Measurements from ENCODE around the gene EFNA3. TPM values are rescaled to one million over a fixed set of nuclear protein-coding genes. Genes with fewer than 3 reads are reported as not detected.

EFNA3 gene
- total and polyA plus RNA-seq, 9 of the 15 experiments (the other 6 are each of a cell fraction or from before 2014, with no cell fraction given): 0.59 to 7.9 (median 4.7) TPM

DNA sequence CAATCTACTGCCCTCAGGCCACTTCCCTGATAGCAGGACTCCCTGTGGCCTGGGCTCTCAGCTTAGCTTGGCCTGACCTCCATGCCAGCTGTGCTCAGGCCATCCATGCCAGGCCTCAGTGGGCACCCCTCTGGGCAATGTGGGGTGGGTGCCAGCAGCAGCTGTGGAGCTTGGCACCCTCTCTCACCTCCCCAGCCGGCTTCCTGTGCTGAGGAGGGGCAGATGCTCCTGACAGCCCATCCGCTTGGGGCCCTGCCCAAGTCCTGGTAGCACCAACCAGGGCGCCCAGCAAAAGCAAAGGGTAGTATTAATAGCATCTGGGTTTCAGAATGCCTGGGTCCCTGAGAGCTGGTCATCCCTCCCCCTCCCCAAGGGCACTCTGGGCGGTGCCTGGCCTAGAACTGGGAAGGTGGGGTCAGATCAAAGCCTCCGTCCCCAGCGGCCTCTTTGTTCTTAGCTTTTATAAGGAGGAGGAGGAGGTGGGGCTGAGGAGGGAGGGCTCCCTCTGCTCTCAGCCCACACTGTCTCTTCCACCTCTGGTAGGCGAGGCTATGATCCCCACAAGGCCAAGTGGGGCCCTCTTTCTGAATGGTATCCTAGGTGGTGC lies 9.0 kb upstream of the EFNA3 start:
- Histone ChIP-seq H4K20me1 (replicated peaks; ENCODE audit: control insufficient read depth, insufficient read depth, low read length) (no peaks in the 10 kb centered on the region), H3K9me1 (ENCODE audit: control insufficient read depth, insufficient read depth, low read length) (no peaks in the 10 kb centered on the region), H2AFZ (ENCODE audit: low read depth, low read length) (no peak overlapping the region), H3K79me2 (ENCODE audit: control insufficient read depth, insufficient read depth, low read length) (0 out of 3 replicates have a peak, but pooled peaks cover 1% of the 10 kb centered on the region), H3K9me3 (replicated peaks; ENCODE audit: control insufficient read depth, insufficient read depth, low read depth, low read length) (no peaks in the 10 kb centered on the region), H3K27ac (ENCODE audit: extremely low read depth, low read depth, low read length) (no peak overlapping the region), H3K27me3 (ENCODE audit: control insufficient read depth in 2 of 2, insufficient read depth in 2 of 2, low read length in 2 of 2) (no peaks in the 10 kb centered on the region), H3K9ac (ENCODE audit: insufficient read depth in 1 of 2, low read depth in 2 of 2, low read length in 2 of 2) (peak overlapping the region in 1 of 2 experiments; percentile 53; a peak in 2 of 4 replicates), H3K4me3 (no peak overlapping the region), H3K4me2 (ENCODE audit: insufficient read depth, low read length) (no peak overlapping the region), H3K36me3 (ENCODE audit: control insufficient read depth, insufficient read depth, low read length) (peaks cover 15% of the 10 kb centered on the region; the same call in 1 of the 3 replicates), H3K4me1 (replicated peaks in 1 of 2; ENCODE audit: control insufficient read depth in 2 of 2, insufficient read depth in 2 of 2, low read length in 2 of 2) (peaks cover 32 to 52% of the 10 kb centered on the region in 2 experiments)
- 72% methylated on average over 7 of the region's 7 CpGs for WGBS (ENCODE audit: insufficient coverage, low coverage, missing lambda C conversion rate)
- POLR2A ChIA-PET: no interaction called here
- BruUV-seq (replicated peaks): no TSS peak
- ATAC-seq: no peak
- no peak for TF ChIP-seq GABPB1 (CRISPR knock-in tag; IDR thresholded peaks at IDR 0.05)
- no peak for TF ChIP-seq NFE2L1 (tag; IDR thresholded peaks at IDR 0.05; ENCODE audit: borderline replicate concordance, low read depth)
- TF ChIP-seq, protein P1, sequence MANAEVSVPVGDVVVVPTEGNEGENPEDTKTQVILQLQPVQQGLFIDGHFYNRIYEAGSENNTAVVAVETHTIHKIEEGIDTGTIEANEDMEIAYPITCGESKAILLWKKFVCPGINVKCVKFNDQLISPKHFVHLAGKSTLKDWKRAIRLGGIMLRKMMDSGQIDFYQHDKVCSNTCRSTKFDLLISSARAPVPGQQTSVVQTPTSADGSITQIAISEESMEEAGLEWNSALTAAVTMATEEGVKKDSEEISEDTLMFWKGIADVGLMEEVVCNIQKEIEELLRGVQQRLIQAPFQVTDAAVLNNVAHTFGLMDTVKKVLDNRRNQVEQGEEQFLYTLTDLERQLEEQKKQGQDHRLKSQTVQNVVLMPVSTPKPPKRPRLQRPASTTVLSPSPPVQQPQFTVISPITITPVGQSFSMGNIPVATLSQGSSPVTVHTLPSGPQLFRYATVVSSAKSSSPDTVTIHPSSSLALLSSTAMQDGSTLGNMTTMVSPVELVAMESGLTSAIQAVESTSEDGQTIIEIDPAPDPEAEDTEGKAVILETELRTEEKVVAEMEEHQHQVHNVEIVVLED (CRISPR knock-in tag; IDR thresholded peaks at IDR 0.05): no peak
- TF ChIP-seq, protein P2, sequence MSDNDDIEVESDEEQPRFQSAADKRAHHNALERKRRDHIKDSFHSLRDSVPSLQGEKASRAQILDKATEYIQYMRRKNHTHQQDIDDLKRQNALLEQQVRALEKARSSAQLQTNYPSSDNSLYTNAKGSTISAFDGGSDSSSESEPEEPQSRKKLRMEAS (CRISPR knock-in tag; IDR thresholded peaks at IDR 0.05): no peak
- no peak for TF ChIP-seq ZNF253 (CRISPR knock-in tag; conservative IDR thresholded peaks at IDR 0.05)
- no peak for TF ChIP-seq POLR2AphosphoS2 (IDR thresholded peaks at IDR 0.05; ENCODE audit: low read length)
- no peak for TF ChIP-seq POLR3G (IDR thresholded peaks at IDR 0.05; ENCODE audit: extremely low read depth, insufficient read length, insufficient replicate concordance)
- no peak for TF ChIP-seq RB1 (IDR thresholded peaks at IDR 0.05; ENCODE audit: low read depth)
- in situ Hi-C loops (cut with MboI) (no loop called here), intact Hi-C loops (cut with micrococcal nuclease) (loop anchor here (2.0 kb wide), 1 partner anchor 15 kb away; no protein-coding TSS in a partner anchor)
- CTCF ChIA-PET (ENCODE audit: low intra/inter-chr PET ratio): no interaction called here
- peak in 2 of 4 experiments; percentile 24 to 47 for DNase-seq (ENCODE audit: extremely low read depth in 1 of 4, low spot score in 3 of 4)
- no peak for FAIRE-seq
